GM18861 (cell line): Measurements from ENCODE around the gene FOXC1.

ENCODE experiments used
- ATAC-seq: cut with Tn5 transposase; IDR thresholded peaks from one replicate; pipeline ENCODE4 v1.9.1; 2021; ENCODE audit not compliant: unreplicated experiment

The FOXC1 gene

GRCh38 chr6:1640476-1640875, 30.8 kb downstream of the FOXC1 start:
- ATAC-seq = no peak

- no peak for ATAC-seq
These were observed 31.7 kb downstream of the FOXC1 start for GRCh38 chr6:1641343-1641885.

- no peak for ATAC-seq
These were observed 33.4 kb downstream of the FOXC1 start for GRCh38 chr6:1643111-1643510.

GRCh38 chr6:1643830-1644445, 34.2 kb downstream of the FOXC1 start:
- no peak for ATAC-seq

GRCh38 chr6:1644516-1645060, 34.9 kb downstream of the FOXC1 start:
- no peak for ATAC-seq

- no peak for ATAC-seq
These were observed 35.9 kb downstream of the FOXC1 start for GRCh38 chr6:1645466-1646185.

GRCh38 chr6:1651362-1651761, 41.6 kb downstream of the FOXC1 start:
- ATAC-seq = no peak

- ATAC-seq = no peak
These were observed 43.1 kb downstream of the FOXC1 start for GRCh38 chr6:1652842-1653241.

GRCh38 chr6:1654054-1654453, 44.3 kb downstream of the FOXC1 start:
- no peak for ATAC-seq

GRCh38 chr6:1657116-1657770, 47.5 kb downstream of the FOXC1 start:
- no peak for ATAC-seq

- ATAC-seq = no peak
These were observed 48.1 kb downstream of the FOXC1 start for GRCh38 chr6:1657771-1658165.

GRCh38 chr6:1658212-1659005, 48.7 kb downstream of the FOXC1 start:
- ATAC-seq = no peak

- no peak for ATAC-seq
These were observed 50.1 kb downstream of the FOXC1 start for GRCh38 chr6:1659816-1660215.

GRCh38 chr6:1662534-1662933, 52.8 kb downstream of the FOXC1 start:
- ATAC-seq = no peak
